NCI-H1092 (cell line): Measurements from ENCODE around the gene CELF2.

Experiments
- DNase-seq: peaks from one replicate; lab custom pipeline; 2025; lab: John Stamatoyannopoulos, UW

The CELF2 gene

DNA sequence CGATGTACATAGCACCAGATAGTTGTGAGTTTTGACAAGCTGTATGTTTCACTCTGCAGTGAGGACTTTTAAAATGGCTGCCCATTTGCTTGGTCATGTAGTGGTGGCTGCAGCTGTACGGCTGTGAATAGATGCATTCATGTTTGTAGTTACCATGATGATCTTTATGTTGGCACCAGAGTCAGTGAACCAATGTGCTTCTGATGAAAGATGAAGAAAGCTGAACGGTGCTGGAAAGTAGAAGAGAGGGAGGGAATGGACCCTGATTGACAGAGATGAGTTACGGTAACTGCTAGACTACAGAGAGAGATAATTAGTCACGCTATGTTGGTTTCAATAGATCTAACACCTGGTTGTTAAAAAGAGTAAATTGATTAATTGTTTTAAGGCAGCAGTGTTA is 256.8 kb downstream of the CELF2 start:
- DNase-seq, result no peak

DNA sequence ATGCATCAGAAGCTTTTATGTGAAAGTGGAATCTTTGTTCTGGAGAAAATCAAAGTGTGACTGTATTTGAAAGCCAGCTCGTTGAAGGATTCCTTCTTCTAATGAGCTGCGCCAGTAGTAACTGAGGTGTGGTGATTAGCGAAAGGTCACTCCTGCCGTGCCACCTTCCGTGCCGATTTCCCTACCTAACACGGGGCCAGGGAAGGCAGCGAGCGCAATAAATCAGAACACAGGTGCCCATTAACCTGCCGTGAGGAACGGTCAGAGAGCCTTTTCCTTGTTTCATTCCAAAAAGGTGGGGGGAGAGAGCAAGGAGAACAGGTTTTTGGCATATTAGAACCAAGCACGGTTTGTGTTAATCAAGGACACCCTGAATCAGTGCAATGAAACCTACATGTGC is 258.0 kb downstream of the CELF2 start:
- no peak for DNase-seq

DNA sequence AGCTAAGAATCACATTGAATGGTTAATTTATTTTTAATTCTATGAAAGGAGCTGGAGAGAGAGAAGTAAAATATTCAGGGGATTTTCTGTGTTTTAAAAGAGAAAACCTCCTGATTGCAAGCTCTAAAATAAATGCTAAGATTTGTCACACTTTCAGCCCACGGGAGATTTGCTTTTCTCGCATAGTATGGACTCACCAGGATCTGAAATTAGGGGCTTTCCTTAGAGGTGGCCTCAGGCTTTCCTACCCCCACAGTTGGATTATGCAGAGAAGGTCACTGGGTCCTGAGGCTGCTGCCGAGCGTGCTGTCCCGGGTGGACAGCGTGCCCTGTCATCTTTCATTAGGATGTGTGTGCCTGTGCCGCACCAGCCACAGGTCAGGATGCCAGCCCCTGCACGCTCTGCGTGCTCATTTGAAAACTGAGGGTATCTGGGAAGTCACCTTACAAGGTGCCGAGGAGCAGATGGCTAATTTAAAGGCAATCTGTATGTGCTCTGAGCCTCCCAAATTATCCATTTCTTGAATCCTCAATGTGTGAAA is 258.8 kb downstream of the CELF2 start:
- no peak for DNase-seq

GRCh38 chr10:11279314-11279713 is 261.6 kb downstream of the CELF2 start:
- DNase-seq, result no peak

- DNase-seq, result no peak
These were observed 262.7 kb downstream of the CELF2 start for GRCh38 chr10:11280187-11280932.

- no peak for DNase-seq
These were observed 264.5 kb downstream of the CELF2 start for GRCh38 chr10:11282156-11282555.

- no peak for DNase-seq
These were observed 265.0 kb downstream of the CELF2 start for GRCh38 chr10:11282661-11283060.

GRCh38 chr10:11284291-11285085 is 266.8 kb downstream of the CELF2 start:
- DNase-seq, result no peak

DNA sequence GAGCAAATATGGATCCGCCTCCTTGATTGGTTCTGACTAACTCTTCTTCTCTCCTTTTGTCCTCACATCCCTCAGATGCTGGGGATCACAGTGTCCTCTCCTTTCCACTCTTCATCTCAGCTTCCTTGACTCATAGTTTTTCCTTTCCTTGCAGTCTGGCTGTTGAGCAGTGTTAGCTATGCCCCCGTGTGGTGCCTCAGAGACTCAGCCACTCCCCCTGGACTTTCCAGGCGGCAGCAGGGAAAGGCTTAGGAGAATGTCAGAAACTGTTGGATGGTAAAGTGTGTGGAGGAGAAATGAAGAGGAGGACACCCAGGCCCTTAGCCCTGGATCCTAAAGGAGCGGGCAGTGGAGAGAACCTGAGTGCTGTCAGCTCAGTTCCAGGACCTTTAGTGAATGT is 267.5 kb downstream of the CELF2 start:
- no peak for DNase-seq

DNA sequence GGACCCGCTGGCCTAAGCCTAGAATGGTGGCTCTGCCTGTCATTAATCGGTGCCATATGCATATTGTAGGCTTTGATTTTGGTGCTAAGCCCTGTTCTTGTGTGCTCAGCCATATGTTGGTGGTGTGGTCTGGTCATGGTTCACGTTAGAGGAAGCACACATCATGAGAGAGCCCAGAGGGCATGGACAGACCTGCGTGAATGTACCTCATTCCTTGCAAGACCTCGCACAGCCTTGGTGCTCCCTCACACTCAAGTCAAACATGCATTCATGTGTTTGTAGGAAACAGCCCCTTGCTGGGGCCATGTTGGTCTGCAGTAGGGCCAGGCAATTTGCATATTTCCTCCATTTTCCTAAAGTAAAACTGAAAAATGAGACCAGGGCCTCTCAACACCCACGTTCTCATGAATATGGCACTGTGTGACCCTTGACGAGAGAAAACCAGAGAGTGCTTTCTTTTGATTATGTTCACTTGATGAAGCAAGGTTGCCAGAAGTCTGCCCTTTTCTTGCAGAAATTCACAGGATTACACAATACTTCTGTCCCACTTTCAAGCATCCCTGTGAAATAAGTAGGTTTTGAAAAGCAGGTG is 268.7 kb downstream of the CELF2 start:
- DNase-seq, result no peak

DNA sequence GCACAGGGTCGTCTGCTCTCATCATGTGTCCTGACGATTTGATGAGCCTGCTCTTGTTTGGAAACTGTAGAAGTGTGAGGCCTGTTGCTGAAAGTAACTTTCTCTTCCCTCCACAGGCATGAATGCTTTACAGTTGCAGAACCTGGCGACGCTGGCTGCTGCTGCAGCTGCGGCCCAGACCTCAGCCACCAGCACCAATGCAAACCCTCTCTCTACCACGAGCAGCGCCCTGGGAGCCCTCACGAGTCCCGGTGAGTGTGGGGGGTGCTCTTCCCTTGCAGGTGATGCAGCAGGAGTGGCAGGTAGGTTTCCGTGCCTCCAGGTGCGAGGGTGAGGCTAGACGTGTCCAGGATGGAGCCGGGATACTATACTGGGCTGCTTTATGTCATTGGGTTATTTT is 270.6 kb downstream of the CELF2 start:
- no peak for DNase-seq

GRCh38 chr10:11290156-11290890 is 272.7 kb downstream of the CELF2 start:
- no peak for DNase-seq

- no peak for DNase-seq
These were observed 275.1 kb downstream of the CELF2 start for GRCh38 chr10:11292576-11293302.

- no peak for DNase-seq
These were observed 275.7 kb downstream of the CELF2 start for GRCh38 chr10:11293332-11293731.

GRCh38 chr10:11294831-11295450 is 277.3 kb downstream of the CELF2 start:
- no peak for DNase-seq

DNA sequence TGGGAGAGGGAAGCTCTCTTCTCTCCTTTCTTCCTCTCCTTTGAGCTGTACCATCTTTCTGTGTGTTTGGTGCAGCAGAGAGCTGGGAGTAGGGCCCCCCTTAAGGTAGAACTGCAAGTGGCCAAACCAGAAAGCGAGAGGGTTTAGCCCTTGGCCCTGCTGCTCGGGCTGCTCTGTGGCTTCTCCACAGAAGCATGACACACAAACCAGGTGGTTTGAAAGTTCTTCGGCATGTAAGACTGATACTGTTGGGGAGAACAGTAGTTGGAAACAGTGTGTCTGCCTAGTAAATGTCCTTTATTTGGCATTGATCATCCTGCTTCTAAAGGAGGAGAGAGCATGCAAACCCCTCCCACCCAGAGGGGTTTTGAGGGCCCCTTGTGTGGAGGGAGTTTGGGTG is 277.8 kb downstream of the CELF2 start:
- no peak for DNase-seq

DNA sequence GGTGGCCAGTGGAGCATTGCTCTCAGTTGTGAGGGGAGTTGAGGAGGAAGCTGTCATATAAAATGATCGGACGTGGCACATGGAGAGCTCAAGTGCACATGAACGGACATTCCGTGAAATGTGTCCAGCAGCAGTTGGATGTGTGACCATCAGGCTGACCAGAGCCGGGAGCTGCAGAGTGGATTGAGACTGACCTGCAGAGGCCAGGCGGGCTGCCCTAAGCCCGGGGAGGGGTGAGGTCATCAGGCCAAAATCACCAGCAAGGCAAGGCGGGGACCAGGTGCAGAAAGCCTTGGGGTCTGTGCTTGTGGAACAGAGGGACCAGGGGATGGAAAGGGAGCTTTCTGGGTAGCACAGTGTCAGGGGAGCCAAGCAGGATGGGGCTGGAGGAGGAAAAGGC is 279.5 kb downstream of the CELF2 start:
- no peak for DNase-seq

DNA sequence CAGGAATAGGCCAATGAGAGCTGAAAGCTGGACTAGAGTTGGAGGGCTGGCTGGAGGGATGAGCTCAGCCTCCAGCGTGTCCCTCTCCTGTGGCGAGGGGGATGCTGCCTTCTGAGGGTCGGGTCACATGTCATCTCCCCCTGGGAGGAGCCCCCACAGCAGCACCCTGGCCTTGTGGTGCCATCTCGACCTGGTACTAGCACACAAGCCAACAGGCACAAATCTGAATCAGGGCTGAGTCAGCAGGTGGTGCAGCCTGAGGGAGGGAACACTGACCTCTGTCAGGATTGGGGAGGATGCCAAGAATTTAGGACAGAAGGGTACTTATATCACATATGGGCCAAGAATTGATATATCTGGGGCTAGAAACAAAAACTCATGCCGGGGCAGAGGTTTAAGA is 280.4 kb downstream of the CELF2 start:
- DNase-seq, result no peak

- no peak for DNase-seq
These were observed 281.5 kb downstream of the CELF2 start for GRCh38 chr10:11299125-11299524.

- DNase-seq, result no peak
These were observed 282.4 kb downstream of the CELF2 start for GRCh38 chr10:11300026-11300425.

GRCh38 chr10:11300563-11300962 is 282.9 kb downstream of the CELF2 start:
- no peak for DNase-seq
